SK-N-SH treated with all-trans-retinoic acid at 6 μM for 48 hours (cell line): ENCODE data around the gene PARD3B.

Experiments
- ATAC-seq: fragments of 200-7000 bp; cut with Tn5 transposase; 3 replicates; pipeline ENCODE4 v1.9.1; 2020; ENCODE audit warnings: mild to moderate bottlenecking, moderate library complexity
- ARNTL ChIP-seq: fragments of 450-650 bp; formaldehyde crosslinking; IDR thresholded peaks from 2 replicates; pipeline ENCODE4 v1.5.0; 2020; ENCODE audit warnings: low read depth, mild to moderate bottlenecking, moderate library complexity, borderline replicate concordance
- BACH2 ChIP-seq: fragments of 250-450 bp; sonication (Bioruptor Pico); IDR thresholded peaks from 2 replicates; pipeline ENCODE4 v1.9.0; 2021; ENCODE audit warnings: mild to moderate bottlenecking, borderline replicate concordance
- CSDC2 ChIP-seq: fragments of 250-450 bp; sonication (Bioruptor Pico); IDR thresholded peaks from 2 replicates; pipeline ENCODE4 v1.5.0; 2020; ENCODE audit warnings: mild to moderate bottlenecking, moderate library complexity
- ESRRG ChIP-seq: fragments of 250-450 bp; sonication (Bioruptor Pico); IDR thresholded peaks from 2 replicates; pipeline ENCODE4 v1.6.1; 2021; ENCODE audit warnings: mild to moderate bottlenecking
- GLIS3 ChIP-seq: fragments of 250-450 bp; sonication (Bioruptor Pico); IDR thresholded peaks from 2 replicates; pipeline ENCODE4 v1.5.0; 2020; ENCODE audit warnings: mild to moderate bottlenecking, moderate library complexity
- OSR1 ChIP-seq: fragments of 250-450 bp; sonication (Bioruptor Pico); IDR thresholded peaks from 2 replicates; pipeline ENCODE4 v1.8.0; 2022; ENCODE audit warnings: moderate library complexity, mild to moderate bottlenecking, inconsistent platforms
- PPARA ChIP-seq: fragments of 250-450 bp; sonication (Bioruptor Pico); IDR thresholded peaks from 2 replicates; pipeline ENCODE4 v1.5.0; 2020; ENCODE audit warnings: mild to moderate bottlenecking, borderline replicate concordance
- RARB ChIP-seq: fragments of 250-450 bp; sonication (Bioruptor Pico); IDR thresholded peaks from 2 replicates; pipeline ENCODE4 v1.8.0; 2021; ENCODE audit warnings: mild to moderate bottlenecking, moderate library complexity
- SNAI2 ChIP-seq: fragments of 250-450 bp; sonication (Bioruptor Pico); IDR thresholded peaks from 2 replicates; pipeline ENCODE4 v1.5.0; 2020; ENCODE audit warnings: mild to moderate bottlenecking, moderate library complexity
- TCF4 ChIP-seq: fragments of 250-450 bp; sonication (Bioruptor Pico); IDR thresholded peaks from 2 replicates; pipeline ENCODE4 v1.8.0; 2021; ENCODE audit warnings: mild to moderate bottlenecking, moderate library complexity, borderline replicate concordance
- TOX ChIP-seq: fragments of 250-450 bp; sonication (Bioruptor Pico); IDR thresholded peaks from 2 replicates; pipeline ENCODE4 v1.8.0; 2021; ENCODE audit warnings: mild to moderate bottlenecking, moderate library complexity, borderline replicate concordance
- ZC3H10 ChIP-seq: fragments of 250-450 bp; sonication (Bioruptor Pico); IDR thresholded peaks from 2 replicates; pipeline ENCODE4 v1.5.1; 2021; ENCODE audit warnings: mild to moderate bottlenecking, moderate library complexity
- ZFP3 ChIP-seq: fragments of 250-450 bp; sonication (Bioruptor Pico); IDR thresholded peaks from 2 replicates; pipeline ENCODE4 v1.5.0; 2020; ENCODE audit warnings: mild to moderate bottlenecking, moderate library complexity
- ZFP30 ChIP-seq: fragments of 450-650 bp; formaldehyde crosslinking; IDR thresholded peaks from 2 replicates; pipeline ENCODE4 v1.5.0; 2022; ENCODE audit warnings: mild to moderate bottlenecking, moderate library complexity
- ZNF565 ChIP-seq: fragments of 450-650 bp; formaldehyde crosslinking; conservative IDR thresholded peaks from 2 replicates; pipeline ENCODE4 v1.5.0; 2020; ENCODE audit warnings: low read depth, mild to moderate bottlenecking, moderate library complexity
- ZNF70 ChIP-seq: fragments of 450-650 bp; formaldehyde crosslinking; IDR thresholded peaks from 2 replicates; pipeline ENCODE4 v1.5.0; 2020; ENCODE audit warnings: mild to moderate bottlenecking, moderate library complexity
- ZNF8 ChIP-seq: fragments of 450-650 bp; formaldehyde crosslinking; IDR thresholded peaks from 2 replicates; pipeline ENCODE4 v1.5.0; 2020; ENCODE audit warnings: mild to moderate bottlenecking, moderate library complexity
- TF ChIP-seq, protein P1 (sequence below): fragments of 250-450 bp; sonication (Bioruptor Pico); IDR thresholded peaks from 2 replicates; pipeline ENCODE4 v1.8.0; 2021; ENCODE audit warnings: low read depth, mild to moderate bottlenecking, moderate library complexity, borderline replicate concordance
- TF ChIP-seq, protein P2 (sequence below): fragments of 250-450 bp; sonication (Bioruptor Pico); IDR thresholded peaks from 2 replicates; pipeline ENCODE4 v1.5.1; 2021; ENCODE audit warnings: mild to moderate bottlenecking, moderate library complexity
- TF ChIP-seq, protein P3 (sequence below): fragments of 250-450 bp; sonication (Bioruptor Pico); IDR thresholded peaks from 2 replicates; pipeline ENCODE4 v1.5.1; 2020; ENCODE audit warnings: low read depth, mild to moderate bottlenecking, moderate library complexity
- TF ChIP-seq, protein P4 (sequence below): fragments of 250-450 bp; sonication (Bioruptor Pico); IDR thresholded peaks from 2 replicates; pipeline ENCODE4 v1.8.0; 2020; ENCODE audit warnings: mild to moderate bottlenecking, moderate library complexity, borderline replicate concordance
- TF ChIP-seq, protein P5 (sequence below): fragments of 250-450 bp; sonication (Bioruptor Pico); IDR thresholded peaks from 2 replicates; pipeline ENCODE4 v1.5.0; 2020; ENCODE audit warnings: mild to moderate bottlenecking, moderate library complexity

PARD3B gene

DNA sequence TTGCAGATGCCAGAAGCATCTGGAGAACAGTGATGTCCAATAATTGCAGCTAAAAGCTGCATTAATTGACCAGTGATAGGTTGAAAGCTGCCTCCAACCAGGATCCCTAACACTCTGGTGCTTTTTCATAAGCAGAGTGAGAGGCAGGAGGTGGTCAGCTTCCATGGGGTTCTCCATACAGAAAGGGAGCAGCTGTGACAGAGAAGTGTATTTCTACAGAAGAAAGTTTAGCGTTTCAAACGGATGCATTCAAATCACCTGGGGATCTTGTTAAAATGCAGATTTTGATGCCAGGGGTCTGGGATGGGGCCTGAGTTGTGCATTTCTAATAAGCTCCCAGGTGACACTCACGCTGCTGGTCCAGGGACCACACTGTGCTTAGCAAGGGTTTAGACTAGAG is 920.5 kb downstream of the PARD3B start (continued):
- no peak for TF ChIP-seq SNAI2 (CRISPR knock-in tag)
- no peak for TF ChIP-seq RARB (CRISPR knock-in tag)

DNA sequence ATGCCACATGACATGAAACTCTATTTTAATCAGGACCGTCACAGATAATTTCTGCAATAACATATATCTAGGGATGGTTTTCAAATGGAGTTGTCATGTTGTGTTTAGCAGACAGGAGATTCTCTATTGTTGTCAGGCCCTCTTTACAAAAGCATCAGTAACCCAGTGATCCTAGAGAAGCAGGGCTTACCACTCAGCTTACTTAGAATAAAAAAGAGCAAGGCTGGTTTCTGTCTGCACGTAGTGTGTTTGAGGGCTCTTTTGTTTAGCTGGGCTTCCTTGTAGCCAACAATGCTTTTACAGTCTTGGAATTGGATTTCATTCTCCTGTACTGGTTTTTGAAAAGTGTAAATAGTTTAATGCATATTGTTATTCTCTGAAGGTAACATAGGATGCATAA is 926.5 kb downstream of the PARD3B start:
- TF ChIP-seq ZNF8 (no peak), OSR1 (no peak)
- TF ChIP-seq, all 23 proteins: peak for 0
- no peak for ATAC-seq

DNA sequence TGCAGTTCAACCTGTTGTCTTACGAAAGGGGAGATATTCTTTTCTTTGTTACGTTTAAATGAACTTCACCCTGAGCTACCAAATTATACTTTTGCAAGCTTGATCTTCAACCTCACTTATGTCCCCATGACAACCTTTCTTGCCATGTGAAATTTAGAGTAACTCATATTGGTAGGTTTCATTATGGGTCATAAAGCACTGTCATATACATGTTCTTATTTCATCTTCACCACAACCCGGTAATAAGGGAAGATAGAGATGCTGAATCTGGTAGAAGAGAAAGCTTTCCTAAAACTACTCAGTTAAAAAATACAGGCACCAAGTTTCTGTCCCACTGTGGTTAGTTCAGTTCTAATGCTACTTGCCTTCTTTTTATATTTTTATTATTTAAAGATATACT is 928.5 kb downstream of the PARD3B start:
- no peak for TF ChIP-seq CSDC2
- TF ChIP-seq, protein P1, sequence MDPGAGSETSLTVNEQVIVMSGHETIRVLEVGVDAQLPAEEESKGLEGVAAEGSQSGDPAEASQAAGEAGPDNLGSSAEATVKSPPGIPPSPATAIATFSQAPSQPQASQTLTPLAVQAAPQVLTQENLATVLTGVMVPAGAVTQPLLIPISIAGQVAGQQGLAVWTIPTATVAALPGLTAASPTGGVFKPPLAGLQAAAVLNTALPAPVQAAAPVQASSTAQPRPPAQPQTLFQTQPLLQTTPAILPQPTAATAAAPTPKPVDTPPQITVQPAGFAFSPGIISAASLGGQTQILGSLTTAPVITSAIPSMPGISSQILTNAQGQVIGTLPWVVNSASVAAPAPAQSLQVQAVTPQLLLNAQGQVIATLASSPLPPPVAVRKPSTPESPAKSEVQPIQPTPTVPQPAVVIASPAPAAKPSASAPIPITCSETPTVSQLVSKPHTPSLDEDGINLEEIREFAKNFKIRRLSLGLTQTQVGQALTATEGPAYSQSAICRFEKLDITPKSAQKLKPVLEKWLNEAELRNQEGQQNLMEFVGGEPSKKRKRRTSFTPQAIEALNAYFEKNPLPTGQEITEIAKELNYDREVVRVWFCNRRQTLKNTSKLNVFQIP (CRISPR knock-in tag): no peak
- TF ChIP-seq PPARA (CRISPR knock-in tag): no peak
- no peak for TF ChIP-seq ESRRG (CRISPR knock-in tag)
- no peak for TF ChIP-seq ZC3H10 (CRISPR knock-in tag)
- TF ChIP-seq, protein P2, sequence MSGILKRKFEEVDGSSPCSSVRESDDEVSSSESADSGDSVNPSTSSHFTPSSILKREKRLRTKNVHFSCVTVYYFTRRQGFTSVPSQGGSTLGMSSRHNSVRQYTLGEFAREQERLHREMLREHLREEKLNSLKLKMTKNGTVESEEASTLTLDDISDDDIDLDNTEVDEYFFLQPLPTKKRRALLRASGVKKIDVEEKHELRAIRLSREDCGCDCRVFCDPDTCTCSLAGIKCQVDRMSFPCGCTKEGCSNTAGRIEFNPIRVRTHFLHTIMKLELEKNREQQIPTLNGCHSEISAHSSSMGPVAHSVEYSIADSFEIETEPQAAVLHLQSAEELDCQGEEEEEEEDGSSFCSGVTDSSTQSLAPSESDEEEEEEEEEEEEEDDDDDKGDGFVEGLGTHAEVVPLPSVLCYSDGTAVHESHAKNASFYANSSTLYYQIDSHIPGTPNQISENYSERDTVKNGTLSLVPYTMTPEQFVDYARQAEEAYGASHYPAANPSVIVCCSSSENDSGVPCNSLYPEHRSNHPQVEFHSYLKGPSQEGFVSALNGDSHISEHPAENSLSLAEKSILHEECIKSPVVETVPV: no peak
- TF ChIP-seq OSR1: no peak
- no peak for TF ChIP-seq ZNF70 (CRISPR knock-in tag)
- no peak for TF ChIP-seq ZNF8
- TF ChIP-seq TOX (CRISPR knock-in tag): no peak
- TF ChIP-seq BACH2 (CRISPR knock-in tag): no peak
- TF ChIP-seq, protein P3, sequence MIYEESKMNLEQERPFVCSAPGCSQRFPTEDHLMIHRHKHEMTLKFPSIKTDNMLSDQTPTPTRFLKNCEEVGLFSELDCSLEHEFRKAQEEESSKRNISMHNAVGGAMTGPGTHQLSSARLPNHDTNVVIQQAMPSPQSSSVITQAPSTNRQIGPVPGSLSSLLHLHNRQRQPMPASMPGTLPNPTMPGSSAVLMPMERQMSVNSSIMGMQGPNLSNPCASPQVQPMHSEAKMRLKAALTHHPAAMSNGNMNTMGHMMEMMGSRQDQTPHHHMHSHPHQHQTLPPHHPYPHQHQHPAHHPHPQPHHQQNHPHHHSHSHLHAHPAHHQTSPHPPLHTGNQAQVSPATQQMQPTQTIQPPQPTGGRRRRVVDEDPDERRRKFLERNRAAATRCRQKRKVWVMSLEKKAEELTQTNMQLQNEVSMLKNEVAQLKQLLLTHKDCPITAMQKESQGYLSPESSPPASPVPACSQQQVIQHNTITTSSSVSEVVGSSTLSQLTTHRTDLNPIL (CRISPR knock-in tag): no peak
- TF ChIP-seq RARB (CRISPR knock-in tag): no peak
- no peak for TF ChIP-seq ZFP3
- TF ChIP-seq TCF4 (CRISPR knock-in tag): no peak
- TF ChIP-seq, all 23 proteins: peak for 0

DNA sequence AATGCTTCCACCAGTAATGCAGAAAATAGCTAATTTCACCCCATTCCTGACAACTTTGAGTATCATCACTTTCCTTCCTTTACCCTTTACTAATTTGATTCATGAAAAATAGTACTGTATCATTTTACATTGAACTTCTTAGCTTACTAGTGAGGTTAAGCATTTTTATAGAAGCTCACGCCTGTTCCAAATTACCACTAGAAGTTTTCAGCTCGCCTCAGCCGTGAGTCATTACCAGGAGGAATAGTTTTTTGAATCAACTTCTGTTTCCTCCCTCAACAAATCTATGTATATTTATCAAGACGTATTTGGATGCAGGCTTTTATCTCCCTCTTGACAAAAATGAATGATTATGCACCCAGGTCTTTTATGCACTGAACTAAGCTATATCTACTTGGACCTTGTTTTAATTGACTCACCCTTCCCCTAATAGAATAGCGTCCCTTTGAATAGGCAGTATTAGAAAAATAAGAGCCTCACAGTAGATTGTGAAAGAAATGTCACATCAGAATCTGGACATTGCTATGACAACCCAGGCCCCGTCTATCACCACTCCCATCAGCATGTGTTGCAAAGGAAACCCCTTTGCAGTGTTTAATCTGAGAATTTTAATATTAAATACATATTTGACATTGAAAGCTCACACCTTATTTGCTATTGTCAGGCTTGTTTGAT is 929.6 kb downstream of the PARD3B start:
- peak; percentile 89 for ATAC-seq
- TF ChIP-seq ZNF70 (CRISPR knock-in tag) (no peak), GLIS3 (CRISPR knock-in tag) (no peak), ZNF565 (CRISPR knock-in tag) (no peak), ZC3H10 (CRISPR knock-in tag) (no peak), OSR1 (no peak), ARNTL (CRISPR knock-in tag) (no peak), ESRRG (CRISPR knock-in tag) (no peak), RARB (CRISPR knock-in tag) (no peak), SNAI2 (CRISPR knock-in tag) (no peak), ZFP30 (CRISPR knock-in tag) (no peak), ZFP3 (no peak), PPARA (CRISPR knock-in tag) (no peak)
- TF ChIP-seq, protein P1 (CRISPR knock-in tag): no peak
- TF ChIP-seq, protein P4, sequence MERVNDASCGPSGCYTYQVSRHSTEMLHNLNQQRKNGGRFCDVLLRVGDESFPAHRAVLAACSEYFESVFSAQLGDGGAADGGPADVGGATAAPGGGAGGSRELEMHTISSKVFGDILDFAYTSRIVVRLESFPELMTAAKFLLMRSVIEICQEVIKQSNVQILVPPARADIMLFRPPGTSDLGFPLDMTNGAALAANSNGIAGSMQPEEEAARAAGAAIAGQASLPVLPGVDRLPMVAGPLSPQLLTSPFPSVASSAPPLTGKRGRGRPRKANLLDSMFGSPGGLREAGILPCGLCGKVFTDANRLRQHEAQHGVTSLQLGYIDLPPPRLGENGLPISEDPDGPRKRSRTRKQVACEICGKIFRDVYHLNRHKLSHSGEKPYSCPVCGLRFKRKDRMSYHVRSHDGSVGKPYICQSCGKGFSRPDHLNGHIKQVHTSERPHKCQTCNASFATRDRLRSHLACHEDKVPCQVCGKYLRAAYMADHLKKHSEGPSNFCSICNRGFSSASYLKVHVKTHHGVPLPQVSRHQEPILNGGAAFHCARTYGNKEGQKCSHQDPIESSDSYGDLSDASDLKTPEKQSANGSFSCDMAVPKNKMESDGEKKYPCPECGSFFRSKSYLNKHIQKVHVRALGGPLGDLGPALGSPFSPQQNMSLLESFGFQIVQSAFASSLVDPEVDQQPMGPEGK (CRISPR knock-in tag): no peak
- TF ChIP-seq, protein P2: no peak
- TF ChIP-seq, protein P5, sequence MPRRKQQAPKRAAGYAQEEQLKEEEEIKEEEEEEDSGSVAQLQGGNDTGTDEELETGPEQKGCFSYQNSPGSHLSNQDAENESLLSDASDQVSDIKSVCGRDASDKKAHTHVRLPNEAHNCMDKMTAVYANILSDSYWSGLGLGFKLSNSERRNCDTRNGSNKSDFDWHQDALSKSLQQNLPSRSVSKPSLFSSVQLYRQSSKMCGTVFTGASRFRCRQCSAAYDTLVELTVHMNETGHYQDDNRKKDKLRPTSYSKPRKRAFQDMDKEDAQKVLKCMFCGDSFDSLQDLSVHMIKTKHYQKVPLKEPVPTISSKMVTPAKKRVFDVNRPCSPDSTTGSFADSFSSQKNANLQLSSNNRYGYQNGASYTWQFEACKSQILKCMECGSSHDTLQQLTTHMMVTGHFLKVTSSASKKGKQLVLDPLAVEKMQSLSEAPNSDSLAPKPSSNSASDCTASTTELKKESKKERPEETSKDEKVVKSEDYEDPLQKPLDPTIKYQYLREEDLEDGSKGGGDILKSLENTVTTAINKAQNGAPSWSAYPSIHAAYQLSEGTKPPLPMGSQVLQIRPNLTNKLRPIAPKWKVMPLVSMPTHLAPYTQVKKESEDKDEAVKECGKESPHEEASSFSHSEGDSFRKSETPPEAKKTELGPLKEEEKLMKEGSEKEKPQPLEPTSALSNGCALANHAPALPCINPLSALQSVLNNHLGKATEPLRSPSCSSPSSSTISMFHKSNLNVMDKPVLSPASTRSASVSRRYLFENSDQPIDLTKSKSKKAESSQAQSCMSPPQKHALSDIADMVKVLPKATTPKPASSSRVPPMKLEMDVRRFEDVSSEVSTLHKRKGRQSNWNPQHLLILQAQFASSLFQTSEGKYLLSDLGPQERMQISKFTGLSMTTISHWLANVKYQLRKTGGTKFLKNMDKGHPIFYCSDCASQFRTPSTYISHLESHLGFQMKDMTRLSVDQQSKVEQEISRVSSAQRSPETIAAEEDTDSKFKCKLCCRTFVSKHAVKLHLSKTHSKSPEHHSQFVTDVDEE: no peak
- TF ChIP-seq, protein P3 (CRISPR knock-in tag): no peak

More for the DNA sequence above, 928.5 kb downstream of the PARD3B start:
- ATAC-seq: no peak
